ENCODE measurements around the gene TGFBR3L. TPM values are rescaled to one million over a fixed set of nuclear protein-coding genes. Genes with fewer than 3 reads are reported as not detected.

TGFBR3L gene
- total RNA-seq, 4 donors from 2014 or later: 2.2 to 8.3 (median 6.1) TPM

DNA sequence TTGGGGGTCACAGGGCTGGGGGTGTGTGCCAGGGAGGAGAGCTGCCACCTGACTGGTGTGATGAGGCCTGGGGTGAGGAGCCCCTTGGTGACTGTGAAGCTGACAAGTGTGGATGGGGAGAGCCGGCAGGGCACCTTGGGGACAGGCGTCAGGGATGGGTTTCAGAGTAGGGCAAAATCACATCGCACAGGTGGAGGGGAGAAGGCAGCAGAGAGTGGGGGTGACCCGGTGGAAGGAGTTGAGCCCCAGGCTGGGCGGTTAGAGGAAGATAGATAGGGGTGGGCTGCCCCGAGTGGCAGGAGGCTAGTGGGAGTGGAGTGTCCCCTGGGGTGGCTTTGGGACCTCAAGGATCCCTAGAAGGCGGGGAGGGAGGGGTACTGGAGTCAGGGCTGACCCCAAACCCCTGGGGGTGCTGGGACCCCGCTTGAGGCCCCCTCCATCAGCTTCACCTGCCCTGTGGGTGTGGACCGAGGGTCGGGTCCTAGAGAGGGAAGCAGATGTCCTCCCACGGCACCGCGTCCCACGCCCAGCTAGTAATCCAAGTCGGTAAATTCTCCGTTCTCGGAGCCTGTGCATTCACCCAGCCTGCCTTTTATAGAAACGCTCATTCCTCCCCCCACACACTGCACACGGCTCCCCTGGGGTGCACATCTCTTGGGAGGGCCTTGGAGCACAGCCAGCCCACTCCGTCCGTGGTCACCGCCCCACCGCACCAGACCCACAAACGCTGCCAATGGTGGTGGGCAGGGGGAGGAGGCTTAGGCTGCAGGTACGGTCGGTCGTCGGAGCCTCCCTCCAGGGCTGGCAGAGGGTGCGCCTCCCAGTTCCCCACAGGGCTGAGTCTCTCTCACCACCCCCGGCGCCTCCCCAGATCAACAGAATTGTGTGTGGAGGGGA is 8.9 kb downstream of the TGFBR3L start:
- Histone ChIP-seq H3K36me3 (peaks cover 9 to 23% (median 18%) of the 10 kb centered on the region in 4 donors), H3K4me1 (peaks cover 47 to 93% (median 89%) of the 10 kb centered on the region in 4 donors), H3K27me3 (peaks cover 0 to 13% (median 2%) of the 10 kb centered on the region in 4 donors), H3K27ac (replicated peaks in 1 of 4) (peak overlapping the region; percentile 91 to 96 (median 94)), H3K4me3 (peak overlapping the region; percentile 68 to 81 (median 71)), H3K9me3 (no peaks in the 10 kb centered on the region)
- intact Hi-C loops (cut with DNase I): no loop called here
- DNase-seq (ENCODE audit: extremely low spot score): no peak
- TF ChIP-seq, protein P1, sequence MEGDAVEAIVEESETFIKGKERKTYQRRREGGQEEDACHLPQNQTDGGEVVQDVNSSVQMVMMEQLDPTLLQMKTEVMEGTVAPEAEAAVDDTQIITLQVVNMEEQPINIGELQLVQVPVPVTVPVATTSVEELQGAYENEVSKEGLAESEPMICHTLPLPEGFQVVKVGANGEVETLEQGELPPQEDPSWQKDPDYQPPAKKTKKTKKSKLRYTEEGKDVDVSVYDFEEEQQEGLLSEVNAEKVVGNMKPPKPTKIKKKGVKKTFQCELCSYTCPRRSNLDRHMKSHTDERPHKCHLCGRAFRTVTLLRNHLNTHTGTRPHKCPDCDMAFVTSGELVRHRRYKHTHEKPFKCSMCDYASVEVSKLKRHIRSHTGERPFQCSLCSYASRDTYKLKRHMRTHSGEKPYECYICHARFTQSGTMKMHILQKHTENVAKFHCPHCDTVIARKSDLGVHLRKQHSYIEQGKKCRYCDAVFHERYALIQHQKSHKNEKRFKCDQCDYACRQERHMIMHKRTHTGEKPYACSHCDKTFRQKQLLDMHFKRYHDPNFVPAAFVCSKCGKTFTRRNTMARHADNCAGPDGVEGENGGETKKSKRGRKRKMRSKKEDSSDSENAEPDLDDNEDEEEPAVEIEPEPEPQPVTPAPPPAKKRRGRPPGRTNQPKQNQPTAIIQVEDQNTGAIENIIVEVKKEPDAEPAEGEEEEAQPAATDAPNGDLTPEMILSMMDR (IDR thresholded peaks at IDR 0.05): no peak
- TF ChIP-seq EP300 (IDR thresholded peaks at IDR 0.05) (no peak), POLR2AphosphoS5 (IDR thresholded peaks at IDR 0.05) (peak; percentile 35 to 42)
- 62% methylated on average over 24 of the region's 31 CpGs for WGBS

DNA sequence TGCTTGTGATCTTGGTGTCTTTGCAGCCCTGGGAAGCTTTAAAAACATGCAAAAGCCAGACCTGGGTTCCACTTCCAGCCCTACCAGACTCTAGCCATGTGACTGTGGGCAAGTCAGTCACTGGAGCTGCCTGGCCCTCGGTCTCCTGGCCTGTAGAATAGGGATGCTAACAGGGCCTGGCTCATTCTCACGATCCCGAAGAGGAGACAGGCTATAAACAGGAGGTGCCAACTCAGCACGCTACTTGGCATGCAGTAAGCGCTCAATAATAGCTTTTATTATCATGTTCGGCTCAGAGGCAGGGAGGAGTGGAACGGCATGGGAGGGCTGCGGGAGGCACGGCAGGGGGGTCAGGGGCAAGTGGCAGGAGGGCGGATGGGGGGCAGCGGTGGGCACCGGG is 9.6 kb downstream of the TGFBR3L start:
- Histone ChIP-seq H3K9me3 (no peaks in the 10 kb centered on the region), H3K36me3 (peaks cover 9 to 23% (median 18%) of the 10 kb centered on the region in 4 donors), H3K27me3 (peaks cover 0 to 6% (median 0%) of the 10 kb centered on the region in 4 donors), H3K4me1 (peaks cover 51 to 93% (median 88%) of the 10 kb centered on the region in 4 donors), H3K4me3 (peak overlapping the region; percentile 68 to 81 (median 71)), H3K27ac (replicated peaks in 1 of 4) (peak overlapping the region; percentile 91 to 96 (median 94))
- 52% methylated on average over 12 of the region's 12 CpGs for WGBS
- DNase-seq (ENCODE audit: extremely low spot score): no peak
- TF ChIP-seq POLR2AphosphoS5 (IDR thresholded peaks at IDR 0.05) (no peak), POLR2A (IDR thresholded peaks at IDR 0.05; ENCODE audit: low read depth) (no peak), EP300 (IDR thresholded peaks at IDR 0.05) (no peak)
- TF ChIP-seq, protein P1 (IDR thresholded peaks at IDR 0.05): no peak
- intact Hi-C loops (cut with DNase I): no loop called here

DNA sequence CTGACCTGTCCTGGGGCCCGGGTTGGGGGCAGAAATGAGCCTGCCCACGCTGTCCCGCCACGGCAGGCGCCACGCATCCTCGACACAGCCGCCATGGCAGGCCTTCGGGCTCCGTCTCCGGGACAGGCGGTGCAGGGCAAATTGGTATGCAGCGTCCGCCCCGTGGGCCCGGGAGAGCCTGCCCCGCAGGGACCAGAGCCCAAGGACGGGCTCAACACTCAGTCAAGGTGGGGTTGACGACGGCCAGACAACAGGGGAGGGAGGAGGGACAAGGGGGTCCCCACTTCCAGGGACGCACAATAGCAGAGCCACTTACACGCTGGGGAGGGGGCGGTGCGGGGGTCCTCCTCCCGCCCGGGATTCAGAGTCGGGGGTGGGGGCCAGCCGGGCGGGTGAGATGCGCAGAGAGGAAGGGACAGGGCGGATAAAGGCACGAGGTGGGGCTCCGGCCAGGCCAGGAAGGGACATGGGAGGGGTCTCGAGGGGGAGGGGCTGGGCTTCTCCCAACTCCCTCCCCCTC is 10.1 kb downstream of the TGFBR3L start:
- Histone ChIP-seq H3K9me3 (no peaks in the 10 kb centered on the region), H3K4me3 (peak overlapping the region; percentile 68 to 81 (median 71)), H3K27ac (replicated peaks in 1 of 4) (peak overlapping the region; percentile 91 to 96 (median 94)), H3K36me3 (peaks cover 9 to 23% (median 18%) of the 10 kb centered on the region in 4 donors), H3K4me1 (peaks cover 56 to 93% (median 88%) of the 10 kb centered on the region in 4 donors), H3K27me3 (peaks cover 0 to 1% (median 0%) of the 10 kb centered on the region in 4 donors)
- TF ChIP-seq, protein P1 (IDR thresholded peaks at IDR 0.05): no peak
- TF ChIP-seq POLR2AphosphoS5 (IDR thresholded peaks at IDR 0.05): no peak
- no peak for TF ChIP-seq EP300 (IDR thresholded peaks at IDR 0.05)
- TF ChIP-seq POLR2A (IDR thresholded peaks at IDR 0.05; ENCODE audit: low read depth): no peak
- intact Hi-C loops (cut with DNase I): no loop called here
- 31% methylated on average over 22 of the region's 34 CpGs for WGBS
- no peak for DNase-seq (ENCODE audit: extremely low spot score)

DNA sequence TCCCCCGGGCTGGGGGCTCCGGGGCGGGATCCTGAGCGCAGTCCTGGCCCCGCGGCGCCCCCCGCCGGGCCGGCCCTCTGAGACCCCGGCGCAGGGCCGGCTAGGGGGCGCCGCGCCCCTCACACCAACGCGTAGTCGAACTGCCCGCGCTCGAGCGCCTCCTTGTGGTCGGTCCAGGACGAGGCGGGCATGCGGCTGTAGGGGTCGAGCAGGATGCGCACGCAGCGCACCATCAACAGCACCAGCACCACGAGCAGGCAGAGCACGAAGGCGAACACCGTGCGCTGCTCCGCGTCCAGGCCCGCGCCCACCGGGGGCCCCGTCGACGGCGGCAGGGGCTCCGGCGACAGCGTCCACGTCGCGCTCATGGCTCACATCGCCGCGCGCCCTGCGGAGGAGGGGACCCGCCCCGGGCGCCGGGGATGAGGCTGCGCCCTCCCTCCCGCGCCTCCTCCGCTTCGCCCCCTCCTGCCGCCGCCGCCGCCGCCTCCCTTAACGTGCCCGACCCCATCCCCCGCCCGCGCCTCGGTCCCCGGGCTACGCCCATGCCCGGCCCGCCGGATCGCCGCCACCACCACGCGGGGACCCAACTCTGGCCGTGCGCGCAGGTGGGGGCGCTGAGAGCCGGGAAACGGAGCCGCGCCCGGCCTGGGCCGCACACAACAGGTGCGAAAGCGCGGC is 10.7 kb downstream of the TGFBR3L start:
- Histone ChIP-seq H3K36me3 (peaks cover 9 to 27% (median 19%) of the 10 kb centered on the region in 4 donors), H3K4me3 (peak overlapping the region; percentile 68 to 81 (median 71)), H3K27me3 (no peaks in the 10 kb centered on the region), H3K27ac (replicated peaks in 1 of 4) (peak overlapping the region; percentile 91 to 96 (median 94)), H3K4me1 (peaks cover 60 to 95% (median 90%) of the 10 kb centered on the region in 4 donors), H3K9me3 (no peaks in the 10 kb centered on the region)
- DNase-seq (ENCODE audit: extremely low spot score): no peak
- TF ChIP-seq EP300 (IDR thresholded peaks at IDR 0.05) (no peak), POLR2A (IDR thresholded peaks at IDR 0.05; ENCODE audit: low read depth) (no peak), POLR2AphosphoS5 (IDR thresholded peaks at IDR 0.05) (peak; percentile 56 to 70)
- TF ChIP-seq, protein P1 (IDR thresholded peaks at IDR 0.05): peak; percentile 81 to 99 (median 90)
- intact Hi-C loops (cut with DNase I): no loop called here
- WGBS: 1% methylated on average over 21 of the region's 98 CpGs

All from esophagus muscularis mucosa (tissue), 4 donors.